Renal cortical epithelial cell (primary cell): ENCODE measurements around the gene RGL4. TPM values are rescaled to one million over a fixed set of nuclear protein-coding genes. Genes with fewer than 3 reads are reported as not detected.

ENCODE experiments used
- DNase-seq: peaks from one replicate; pipeline ENCODE4 v3.0.0-alpha.2; 2011; ENCODE audit warnings: low read depth
- total RNA-seq: library from RNA; depleted of rRNA; stranded (reverse); fragments of >200 nt; gene quantifications from 2 replicates; pipeline ENCODE4 v1.2.3, GENCODE V29; 2014

The RGL4 gene
- total RNA-seq, 1 donor from 2014 or later, result not detected

- no peak for DNase-seq
These were observed 12.7 kb upstream of the RGL4 start for GRCh38 chr22:23678133-23678532.

DNA sequence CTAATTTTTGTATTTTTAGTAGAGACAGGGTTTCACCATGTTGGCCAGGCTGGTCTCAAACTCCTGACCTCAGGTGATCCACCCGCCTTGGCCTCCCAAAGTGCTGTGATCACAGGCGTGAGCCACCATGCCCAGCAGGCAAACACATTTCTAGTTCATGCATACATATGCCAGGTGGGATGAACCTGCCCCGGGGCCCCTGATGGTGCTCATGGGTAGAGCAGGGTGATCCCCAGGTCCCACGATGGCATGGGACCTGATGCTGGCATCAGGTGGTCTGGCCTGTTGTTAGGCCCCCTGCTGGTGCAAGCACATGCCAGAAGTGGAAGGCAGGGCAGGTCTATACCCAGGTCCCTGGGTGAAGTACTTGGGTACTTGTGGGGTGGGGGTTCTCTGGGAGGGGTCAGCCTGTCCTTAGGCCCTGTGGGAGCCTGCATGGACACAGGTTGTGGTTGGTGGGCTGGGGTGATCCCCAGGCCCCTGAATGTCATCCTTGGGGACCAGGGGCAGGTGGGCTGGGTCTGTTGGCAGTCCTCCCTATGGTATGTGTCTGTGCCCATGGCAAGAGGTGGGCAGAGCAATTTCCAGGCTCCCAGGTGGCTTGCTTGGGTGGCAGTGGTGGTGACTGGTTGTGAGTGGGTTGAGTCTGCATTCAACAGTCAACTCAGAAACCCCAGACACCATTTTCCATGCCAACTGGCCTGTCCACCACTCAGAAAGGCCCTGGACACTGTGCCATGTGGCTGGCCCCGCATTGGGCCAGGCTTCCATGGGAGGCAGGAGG, 9.6 kb upstream of the RGL4 start:
- no peak for DNase-seq

DNA sequence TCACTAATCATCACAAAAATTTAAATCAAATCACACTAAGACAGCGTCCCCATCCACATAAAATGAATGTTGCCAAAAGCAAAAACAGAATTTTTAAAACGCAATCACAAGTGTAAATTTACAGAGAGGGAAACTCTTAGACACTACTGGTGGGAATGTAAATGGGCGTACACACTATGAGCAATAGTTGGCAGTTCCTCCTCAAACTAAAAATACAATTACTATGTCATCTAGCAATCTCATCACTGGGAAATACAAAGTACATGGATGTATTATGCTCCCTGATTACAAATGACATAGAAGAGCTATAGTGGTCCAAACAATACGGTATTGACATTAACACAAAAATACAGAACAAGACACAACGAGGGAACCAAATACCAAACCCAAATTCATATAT, 8.7 kb upstream of the RGL4 start:
- no peak for DNase-seq

- no peak for DNase-seq
These were observed 7.9 kb upstream of the RGL4 start for GRCh38 chr22:23682827-23683355.

GRCh38 chr22:23683545-23683944, 7.3 kb upstream of the RGL4 start:
- DNase-seq, result no peak

DNA sequence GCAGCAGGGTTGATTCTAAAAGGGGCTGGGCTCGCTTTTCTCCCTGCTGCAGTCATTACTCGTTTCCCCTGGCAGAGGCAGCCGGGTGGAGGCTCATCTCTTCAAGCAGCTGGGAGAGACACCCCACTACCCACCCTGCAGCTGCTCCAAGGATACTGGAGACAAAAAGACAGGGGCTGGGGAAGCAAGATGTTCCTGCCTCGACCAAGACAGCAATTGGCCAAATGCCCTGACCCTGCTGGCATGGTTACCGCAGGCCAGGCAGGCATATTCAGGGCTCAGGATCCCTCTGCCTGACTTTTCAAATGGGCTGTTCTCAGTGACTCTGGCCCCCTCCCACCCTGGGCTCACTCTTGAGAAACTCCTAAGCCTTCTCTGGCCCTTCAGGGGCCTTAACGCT, 6.8 kb upstream of the RGL4 start:
- DNase-seq, result no peak

DNA sequence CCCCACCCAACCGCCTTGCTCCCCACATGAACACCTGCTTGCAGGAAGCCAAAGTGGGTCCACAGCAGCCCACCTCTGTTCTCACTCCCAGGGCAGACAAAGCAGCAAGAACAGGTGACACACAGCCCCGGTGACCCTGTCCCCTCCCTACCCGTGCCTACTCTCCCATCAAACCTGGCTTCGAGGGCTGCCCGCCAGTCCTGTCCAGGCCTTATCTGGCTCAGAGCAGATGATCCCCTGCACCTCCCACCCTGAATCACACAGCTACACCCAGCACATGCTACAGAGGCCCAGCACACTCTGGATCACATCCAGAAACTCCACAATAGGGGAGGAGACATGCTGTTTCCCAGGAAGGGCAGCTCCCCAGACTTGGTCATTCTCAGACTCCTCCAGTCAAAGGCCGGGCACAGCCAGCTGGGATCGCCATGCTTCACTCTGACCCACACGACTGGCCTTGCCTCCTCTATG, 6.2 kb upstream of the RGL4 start:
- no peak for DNase-seq

DNA sequence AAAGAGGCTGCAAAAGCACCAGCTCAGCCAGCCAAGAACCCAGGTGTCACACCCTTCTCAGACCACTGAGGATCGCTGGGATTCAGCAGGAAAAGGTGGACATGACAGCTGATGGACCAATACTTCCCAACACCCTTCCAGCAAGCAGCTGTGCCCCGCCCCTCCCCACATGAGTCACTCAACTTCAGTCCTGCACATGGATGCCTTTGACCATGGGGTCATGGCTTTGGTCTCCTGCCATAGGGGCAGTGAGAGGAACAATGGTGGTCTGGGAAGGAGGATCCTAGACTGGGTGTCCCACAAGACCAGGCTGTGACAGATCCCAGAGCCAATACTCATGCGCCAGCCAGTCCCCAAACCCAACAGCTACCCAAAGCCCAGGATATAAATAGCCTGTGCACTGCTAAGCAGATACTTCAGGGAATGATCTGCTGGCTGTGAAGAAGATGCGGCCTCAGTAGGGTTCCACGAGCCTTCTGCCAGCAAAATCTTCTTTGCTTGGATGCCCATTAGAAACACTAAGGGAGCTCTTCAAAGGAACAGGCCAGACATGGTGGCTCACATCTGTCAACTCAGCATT, 5.5 kb upstream of the RGL4 start:
- DNase-seq, result peak; percentile 38

DNA sequence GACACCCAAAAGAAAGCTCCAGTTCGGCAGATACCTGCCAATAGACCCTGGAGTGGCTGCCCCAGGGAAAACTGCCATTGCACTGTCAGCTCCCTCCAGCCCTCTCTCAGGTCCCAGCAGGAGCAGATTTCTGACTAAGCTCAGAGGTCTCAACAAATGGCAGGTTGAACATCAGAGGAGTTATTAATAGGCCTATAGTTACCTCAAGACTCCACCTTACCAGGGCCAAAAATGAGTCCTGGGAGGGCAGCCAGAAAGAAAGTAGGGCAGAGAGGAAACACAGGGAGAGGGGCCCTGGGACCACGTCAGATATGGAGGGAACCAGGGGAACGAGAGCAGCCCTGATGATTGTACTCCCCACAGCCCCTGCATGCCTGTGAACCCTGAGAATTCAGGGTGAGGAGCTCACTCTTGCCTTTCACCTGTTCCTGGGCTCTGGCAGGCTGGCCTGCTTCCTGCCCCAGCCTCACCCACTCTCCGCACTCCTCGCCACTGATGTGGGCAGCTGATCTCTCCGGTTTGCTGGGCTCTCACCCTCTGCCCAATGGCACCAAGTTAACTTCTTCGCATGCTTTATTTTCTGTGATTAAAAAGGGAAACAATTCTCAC, 4.3 kb upstream of the RGL4 start:
- no peak for DNase-seq

- DNase-seq, result no peak
These were observed 2.7 kb upstream of the RGL4 start for GRCh38 chr22:23688121-23688520.

DNA sequence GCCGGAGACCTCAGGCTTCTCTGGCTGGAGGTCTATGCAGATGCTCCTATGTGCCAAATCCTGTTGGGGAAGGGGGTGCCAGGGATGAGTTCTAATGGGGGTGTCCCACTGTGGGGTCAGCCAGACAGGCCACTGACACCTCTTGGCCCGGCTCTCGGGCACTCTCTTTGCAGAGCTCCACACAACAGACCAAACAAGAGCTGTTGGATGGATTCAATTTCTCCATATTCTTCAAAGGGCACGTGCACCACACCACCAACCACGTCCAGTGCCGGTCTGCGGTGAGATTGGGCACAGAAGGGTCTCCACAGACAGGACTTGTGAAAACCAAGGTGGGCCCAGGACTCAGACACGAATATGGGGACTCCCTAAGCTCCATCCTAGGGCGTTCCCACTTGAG, 2.2 kb upstream of the RGL4 start:
- DNase-seq, result no peak

- no peak for DNase-seq
These were observed 1.4 kb upstream of the RGL4 start for GRCh38 chr22:23689414-23689813.

- no peak for DNase-seq
These were observed 1.1 kb downstream of the RGL4 start for GRCh38 chr22:23691748-23692423.

- no peak for DNase-seq
These were observed 1.9 kb downstream of the RGL4 start for GRCh38 chr22:23692598-23693291.

- DNase-seq, result no peak
These were observed 3.3 kb downstream of the RGL4 start for GRCh38 chr22:23693979-23694680.

DNA sequence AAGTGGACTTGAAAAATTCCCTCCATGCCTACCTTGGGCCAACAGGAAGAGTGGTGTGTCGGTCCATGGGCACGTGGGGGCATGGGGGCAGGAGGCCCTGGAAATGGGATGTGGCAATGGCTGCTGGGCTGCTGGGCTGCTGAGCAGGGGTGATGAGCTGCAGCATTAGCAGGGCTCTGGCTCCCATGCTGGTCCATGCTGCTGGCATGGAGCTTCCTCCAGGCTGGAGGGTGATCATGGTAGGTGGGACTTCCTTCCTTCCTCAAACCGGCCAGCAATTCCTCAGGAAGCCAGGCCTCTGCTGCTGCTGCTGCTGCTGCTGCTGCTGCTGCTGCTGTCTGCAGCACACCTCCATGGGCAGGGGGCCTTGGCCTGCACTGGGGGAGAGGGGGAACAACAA, 4.3 kb downstream of the RGL4 start:
- DNase-seq, result no peak

DNA sequence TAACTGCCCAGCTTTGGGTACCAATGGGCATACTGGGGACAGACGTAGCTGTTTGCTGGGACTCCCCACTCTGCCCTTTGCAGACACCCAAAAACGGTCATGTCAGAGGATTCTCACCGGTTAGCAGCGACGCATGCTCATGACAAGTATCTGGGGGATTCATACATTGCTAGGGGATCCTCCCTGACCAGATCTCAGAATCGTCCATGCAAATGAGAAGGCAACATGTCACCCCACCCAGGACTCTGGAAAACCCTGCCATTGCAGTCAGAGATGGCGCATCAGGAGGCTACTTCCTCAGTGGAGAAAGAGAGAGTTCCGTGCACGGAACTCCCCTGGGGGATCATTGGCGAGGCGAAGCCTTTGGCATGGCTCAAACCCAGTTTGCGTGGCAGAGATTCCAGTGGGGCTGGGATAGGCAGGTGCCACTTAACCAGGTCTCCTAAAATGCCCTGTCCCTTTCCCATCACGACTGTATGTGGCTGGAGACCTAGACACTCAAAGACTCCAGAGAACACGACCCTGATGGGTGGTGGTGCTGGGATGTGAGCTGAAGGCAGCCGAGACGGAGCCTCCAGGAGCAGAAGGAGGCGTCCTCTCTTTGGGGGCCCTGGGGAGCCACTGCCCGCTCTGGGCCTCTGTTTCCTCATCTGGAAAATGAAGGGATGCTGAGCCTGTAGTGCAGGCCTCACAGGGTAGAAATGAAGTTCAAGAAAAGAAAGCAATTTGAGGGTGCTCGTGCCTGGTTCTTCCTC, 4.9 kb downstream of the RGL4 start:
- no peak for DNase-seq

GRCh38 chr22:23696326-23696851, 5.6 kb downstream of the RGL4 start:
- DNase-seq, result no peak

GRCh38 chr22:23697031-23697970, 6.5 kb downstream of the RGL4 start:
- DNase-seq, result no peak
